ENCODE data around the gene CAMSAP1. TPM values are rescaled to one million over a fixed set of nuclear protein-coding genes. Genes with fewer than 3 reads are reported as not detected.

The CAMSAP1 gene
- total and polyA plus RNA-seq, 10 of the 15 experiments (the other 5 are each of a cell fraction or from before 2014, with no cell fraction given), result 1.4 to 24.7 (median 8.0) TPM

DNA sequence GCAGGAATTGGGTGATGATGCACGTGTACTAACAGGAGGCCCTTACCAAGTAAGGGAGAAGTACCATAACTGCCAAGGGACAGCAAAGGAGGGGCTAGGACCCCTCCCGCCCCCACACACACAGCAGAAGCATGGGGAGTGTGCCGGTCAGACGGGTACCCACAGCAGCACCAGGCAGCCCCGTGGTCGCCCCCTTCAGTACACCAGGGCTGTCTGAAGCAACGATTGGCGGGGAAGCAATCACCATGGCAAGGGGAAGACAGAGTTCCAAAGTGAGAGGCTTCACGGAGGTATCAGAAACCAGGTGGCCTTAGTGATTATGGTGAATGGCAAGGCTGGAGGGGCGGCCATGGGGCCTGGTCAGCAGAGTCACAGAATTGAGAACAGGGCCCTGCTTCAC, 72.2 kb downstream of the CAMSAP1 start (continued):
- TF ChIP-seq, protein P1, sequence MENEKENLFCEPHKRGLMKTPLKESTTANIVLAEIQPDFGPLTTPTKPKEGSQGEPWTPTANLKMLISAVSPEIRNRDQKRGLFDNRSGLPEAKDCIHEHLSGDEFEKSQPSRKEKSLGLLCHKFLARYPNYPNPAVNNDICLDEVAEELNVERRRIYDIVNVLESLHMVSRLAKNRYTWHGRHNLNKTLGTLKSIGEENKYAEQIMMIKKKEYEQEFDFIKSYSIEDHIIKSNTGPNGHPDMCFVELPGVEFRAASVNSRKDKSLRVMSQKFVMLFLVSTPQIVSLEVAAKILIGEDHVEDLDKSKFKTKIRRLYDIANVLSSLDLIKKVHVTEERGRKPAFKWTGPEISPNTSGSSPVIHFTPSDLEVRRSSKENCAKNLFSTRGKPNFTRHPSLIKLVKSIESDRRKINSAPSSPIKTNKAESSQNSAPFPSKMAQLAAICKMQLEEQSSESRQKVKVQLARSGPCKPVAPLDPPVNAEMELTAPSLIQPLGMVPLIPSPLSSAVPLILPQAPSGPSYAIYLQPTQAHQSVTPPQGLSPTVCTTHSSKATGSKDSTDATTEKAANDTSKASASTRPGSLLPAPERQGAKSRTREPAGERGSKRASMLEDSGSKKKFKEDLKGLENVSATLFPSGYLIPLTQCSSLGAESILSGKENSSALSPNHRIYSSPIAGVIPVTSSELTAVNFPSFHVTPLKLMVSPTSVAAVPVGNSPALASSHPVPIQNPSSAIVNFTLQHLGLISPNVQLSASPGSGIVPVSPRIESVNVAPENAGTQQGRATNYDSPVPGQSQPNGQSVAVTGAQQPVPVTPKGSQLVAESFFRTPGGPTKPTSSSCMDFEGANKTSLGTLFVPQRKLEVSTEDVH (IDR thresholded peaks at IDR 0.05; ENCODE audit: low read depth, partially characterized antibody), result no peak
- TF ChIP-seq ETV6 (conservative IDR thresholded peaks at IDR 0.05 in 1 of 2, IDR thresholded peaks at IDR 0.05 in 1 of 2; ENCODE audit: borderline replicate concordance in 1 of 2, low read depth in 1 of 2), result no peak
- TF ChIP-seq, protein P2, sequence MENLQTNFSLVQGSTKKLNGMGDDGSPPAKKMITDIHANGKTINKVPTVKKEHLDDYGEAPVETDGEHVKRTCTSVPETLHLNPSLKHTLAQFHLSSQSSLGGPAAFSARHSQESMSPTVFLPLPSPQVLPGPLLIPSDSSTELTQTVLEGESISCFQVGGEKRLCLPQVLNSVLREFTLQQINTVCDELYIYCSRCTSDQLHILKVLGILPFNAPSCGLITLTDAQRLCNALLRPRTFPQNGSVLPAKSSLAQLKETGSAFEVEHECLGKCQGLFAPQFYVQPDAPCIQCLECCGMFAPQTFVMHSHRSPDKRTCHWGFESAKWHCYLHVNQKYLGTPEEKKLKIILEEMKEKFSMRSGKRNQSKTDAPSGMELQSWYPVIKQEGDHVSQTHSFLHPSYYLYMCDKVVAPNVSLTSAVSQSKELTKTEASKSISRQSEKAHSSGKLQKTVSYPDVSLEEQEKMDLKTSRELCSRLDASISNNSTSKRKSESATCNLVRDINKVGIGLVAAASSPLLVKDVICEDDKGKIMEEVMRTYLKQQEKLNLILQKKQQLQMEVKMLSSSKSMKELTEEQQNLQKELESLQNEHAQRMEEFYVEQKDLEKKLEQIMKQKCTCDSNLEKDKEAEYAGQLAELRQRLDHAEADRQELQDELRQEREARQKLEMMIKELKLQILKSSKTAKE (IDR thresholded peaks at IDR 0.05; ENCODE audit: low read depth, poor library complexity, severe bottlenecking), result no peak

DNA sequence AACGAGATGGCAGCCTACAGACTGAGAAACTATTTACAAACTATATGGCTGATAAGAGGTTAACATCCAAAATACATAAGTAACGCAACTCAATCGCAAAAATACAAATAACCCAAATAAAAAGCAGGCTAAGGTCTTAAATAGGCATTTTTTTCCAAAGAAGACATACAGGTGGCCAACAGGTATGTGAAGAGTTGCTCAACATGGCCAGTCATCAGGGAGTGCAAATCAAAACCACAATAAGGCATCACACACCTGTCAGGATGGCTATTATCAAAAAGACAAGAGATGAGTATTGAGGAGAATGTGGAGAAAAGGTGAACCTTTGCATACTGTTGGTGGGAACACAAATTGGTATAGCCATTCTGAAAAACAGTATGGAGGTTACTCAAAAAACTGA, 73.5 kb downstream of the CAMSAP1 start:
- no peaks in the 10 kb centered on the region; the same call in 1 of the 2 replicates for H3K79me2 ChIP-seq (ENCODE audit: control insufficient read depth, insufficient read depth, low read length)
- WGBS (ENCODE audit: insufficient coverage, insufficient replicate concordance, low lambda C conversion rate, missing lambda C conversion rate), result 65% methylated on average over 3 of the region's 3 CpGs
- no peaks in the 10 kb centered on the region for H3K27me3 ChIP-seq (replicated peaks in 1 of 2; ENCODE audit: control insufficient read depth in 2 of 2, insufficient read depth in 2 of 2, low read length in 1 of 2)
- H3K4me1 ChIP-seq (ENCODE audit: control insufficient read depth, insufficient read depth, low read length), result no peaks in the 10 kb centered on the region
- ChIA-PET CTCF (no interaction called here), SMC1A (ENCODE audit: uncharacterized antibody, unreplicated experiment) (no interaction called here), RAD21 (ENCODE audit: unreplicated experiment) (no interaction called here), POLR2A (no interaction called here)
- no peaks in the 10 kb centered on the region; the same call in 2 of the 3 replicates for H3K9me3 ChIP-seq (replicated peaks; ENCODE audit: control insufficient read depth, insufficient read depth, low read length)
- no peak overlapping the region for H2AFZ ChIP-seq (ENCODE audit: control insufficient read depth, low read depth, low read length)
- H3K4me3 ChIP-seq, result no peak overlapping the region
- ATAC-seq (no peak), DNase-seq (ENCODE audit: low read depth, low spot score) (no peak), FAIRE-seq (no peak)
- H4K20me1 ChIP-seq (ENCODE audit: control insufficient read depth, insufficient read depth), result no peaks in the 10 kb centered on the region
- peaks cover 0 to 4% of the 10 kb centered on the region in 2 experiments; a peak in 3 of 4 replicates for H3K36me3 ChIP-seq (ENCODE audit: control insufficient read depth in 2 of 2, insufficient read depth in 2 of 2, low read length in 1 of 2)
- H3K9ac ChIP-seq (ENCODE audit: control insufficient read depth, insufficient read depth, low read length), result no peak overlapping the region
- intact Hi-C loops (cut with micrococcal nuclease; ENCODE audit: unreplicated experiment), result no loop called here
- H3K27ac ChIP-seq (ENCODE audit: control insufficient read depth, insufficient read depth), result no peak overlapping the region
- in situ Hi-C loops (cut with MboI), result no loop called here
- H3K4me2 ChIP-seq (ENCODE audit: control insufficient read depth, insufficient read depth), result no peak overlapping the region
- no TSS peak for BruUV-seq (replicated peaks)
- TF ChIP-seq IRF4 (IDR thresholded peaks at IDR 0.05; ENCODE audit: low read depth, low read length), result no peak
- no peak for TF ChIP-seq IKZF1 (conservative IDR thresholded peaks at IDR 0.05)
- TF ChIP-seq, protein P3, sequence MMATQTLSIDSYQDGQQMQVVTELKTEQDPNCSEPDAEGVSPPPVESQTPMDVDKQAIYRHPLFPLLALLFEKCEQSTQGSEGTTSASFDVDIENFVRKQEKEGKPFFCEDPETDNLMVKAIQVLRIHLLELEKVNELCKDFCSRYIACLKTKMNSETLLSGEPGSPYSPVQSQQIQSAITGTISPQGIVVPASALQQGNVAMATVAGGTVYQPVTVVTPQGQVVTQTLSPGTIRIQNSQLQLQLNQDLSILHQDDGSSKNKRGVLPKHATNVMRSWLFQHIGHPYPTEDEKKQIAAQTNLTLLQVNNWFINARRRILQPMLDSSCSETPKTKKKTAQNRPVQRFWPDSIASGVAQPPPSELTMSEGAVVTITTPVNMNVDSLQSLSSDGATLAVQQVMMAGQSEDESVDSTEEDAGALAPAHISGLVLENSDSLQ (IDR thresholded peaks at IDR 0.05), result no peak
- TF ChIP-seq HCFC1 (IDR thresholded peaks at IDR 0.05; ENCODE audit: low read length), result no peak
- no peak for TF ChIP-seq ESRRA (IDR thresholded peaks at IDR 0.05; ENCODE audit: low read length)
- no peak for TF ChIP-seq MYC (IDR thresholded peaks at IDR 0.05; ENCODE audit: insufficient read depth, insufficient read length, insufficient replicate concordance, low read length, severe bottlenecking)
- no peak for TF ChIP-seq EZH2 (IDR thresholded peaks at IDR 0.05; ENCODE audit: borderline replicate concordance, control insufficient read depth, low read depth, low read length)
- TF ChIP-seq, protein P4, sequence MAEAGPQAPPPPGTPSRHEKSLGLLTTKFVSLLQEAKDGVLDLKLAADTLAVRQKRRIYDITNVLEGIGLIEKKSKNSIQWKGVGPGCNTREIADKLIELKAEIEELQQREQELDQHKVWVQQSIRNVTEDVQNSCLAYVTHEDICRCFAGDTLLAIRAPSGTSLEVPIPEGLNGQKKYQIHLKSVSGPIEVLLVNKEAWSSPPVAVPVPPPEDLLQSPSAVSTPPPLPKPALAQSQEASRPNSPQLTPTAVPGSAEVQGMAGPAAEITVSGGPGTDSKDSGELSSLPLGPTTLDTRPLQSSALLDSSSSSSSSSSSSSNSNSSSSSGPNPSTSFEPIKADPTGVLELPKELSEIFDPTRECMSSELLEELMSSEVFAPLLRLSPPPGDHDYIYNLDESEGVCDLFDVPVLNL (IDR thresholded peaks at IDR 0.05; ENCODE audit: low read depth, low read length), result no peak
- TF ChIP-seq GABPA (IDR thresholded peaks at IDR 0.05; ENCODE audit: low read depth), result no peak
- TF ChIP-seq, protein P5, sequence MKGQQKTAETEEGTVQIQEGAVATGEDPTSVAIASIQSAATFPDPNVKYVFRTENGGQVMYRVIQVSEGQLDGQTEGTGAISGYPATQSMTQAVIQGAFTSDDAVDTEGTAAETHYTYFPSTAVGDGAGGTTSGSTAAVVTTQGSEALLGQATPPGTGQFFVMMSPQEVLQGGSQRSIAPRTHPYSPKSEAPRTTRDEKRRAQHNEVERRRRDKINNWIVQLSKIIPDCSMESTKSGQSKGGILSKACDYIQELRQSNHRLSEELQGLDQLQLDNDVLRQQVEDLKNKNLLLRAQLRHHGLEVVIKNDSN (IDR thresholded peaks at IDR 0.05; ENCODE audit: borderline replicate concordance, extremely low read length, insufficient read depth, low read depth, low read length), result no peak
- no peak for TF ChIP-seq ZNF207 (IDR thresholded peaks at IDR 0.05; ENCODE audit: borderline replicate concordance)
